Neutrophil (primary cell): ENCODE measurements around the gene BIN1.

Experiments used
- H3K27ac ChIP-seq: fragments of 200-600 bp; sonication (generic); 2 replicates; pipeline ENCODE4 v1.5.1; 2016; ENCODE audit warnings: mild to moderate bottlenecking, moderate library complexity
- H3K27me3 ChIP-seq: fragments of 200-600 bp; sonication (generic); 2 replicates; pipeline ENCODE4 v1.6.0; 2016; ENCODE audit warnings: mild to moderate bottlenecking
- H3K36me3 ChIP-seq: fragments of 200-600 bp; sonication (generic); 2 replicates; pipeline ENCODE4 v1.5.1; 2017
- H3K4me1 ChIP-seq, 2 experiments: fragments of 200-600 bp in 1 of 2; sonication (generic) in 1 of 2; 1 replicate in 1 of 2; 2 replicates in 1 of 2; pipeline versions ENCODE4 v1.5.1 to v1.6.1; 2013 to 2016; ENCODE audit warnings: low read depth in 1 of 2, low read length in 1 of 2, mild to moderate bottlenecking in 1 of 2, moderate library complexity in 1 of 2; ENCODE audit not compliant: control insufficient read depth in 1 of 2, insufficient read depth in 1 of 2
- H3K4me3 ChIP-seq, 2 experiments: fragments of 200-600 bp in 1 of 2; sonication (generic) in 1 of 2; 1 replicate in 1 of 2; 2 replicates in 1 of 2; pipeline ENCODE4 v1.5.1; 2013 to 2016; ENCODE audit warnings: low read depth in 1 of 2, low read length in 1 of 2, mild to moderate bottlenecking in 1 of 2, moderate library complexity in 1 of 2
- H3K9me3 ChIP-seq: fragments of 200-600 bp; sonication (generic); 2 replicates; pipeline ENCODE4 v1.5.1; 2016
- CTCF ChIP-seq: fragments of 200-600 bp; sonication (generic); IDR thresholded peaks from 2 replicates; pipeline ENCODE4 v1.5.1; 2016; ENCODE audit warnings: antibody characterized with exemption

The BIN1 gene

GRCh38 chr2:127143841-127144782, 37.2 kb upstream of the BIN1 start:
- TF ChIP-seq CTCF, result no peak
- Histone ChIP-seq H3K4me3 (no peak overlapping the region), H3K27ac (no peak overlapping the region)

GRCh38 chr2:127142663-127143630, 36.0 kb upstream of the BIN1 start:
- no peak overlapping the region for H3K27ac ChIP-seq
- TF ChIP-seq CTCF, result no peak
- H3K4me1 ChIP-seq, result no peaks in the 10 kb centered on the region

More at GRCh38 chr2:127143841-127144782, 37.2 kb upstream of the BIN1 start:
- Histone ChIP-seq H3K36me3 (no peaks in the 10 kb centered on the region), H3K9me3 (no peaks in the 10 kb centered on the region), H3K27me3 (peaks cover 20% of the 10 kb centered on the region), H3K4me1 (no peaks in the 10 kb centered on the region)

GRCh38 chr2:127140538-127140937, 33.6 kb upstream of the BIN1 start:
- Histone ChIP-seq H3K9me3 (no peaks in the 10 kb centered on the region), H3K4me3 (no peak overlapping the region), H3K27ac (no peak overlapping the region), H3K27me3 (peaks cover 20% of the 10 kb centered on the region), H3K36me3 (no peaks in the 10 kb centered on the region), H3K4me1 (no peaks in the 10 kb centered on the region)
- no peak for TF ChIP-seq CTCF

More at GRCh38 chr2:127142663-127143630, 36.0 kb upstream of the BIN1 start:
- Histone ChIP-seq H3K4me3 (no peak overlapping the region), H3K36me3 (no peaks in the 10 kb centered on the region), H3K9me3 (no peaks in the 10 kb centered on the region), H3K27me3 (peaks cover 20% of the 10 kb centered on the region)

GRCh38 chr2:127139766-127140165, 32.8 kb upstream of the BIN1 start:
- no peak overlapping the region for H3K27ac ChIP-seq
- no peak overlapping the region for H3K4me3 ChIP-seq
- peaks cover 20% of the 10 kb centered on the region for H3K27me3 ChIP-seq
- no peak for TF ChIP-seq CTCF
- H3K9me3 ChIP-seq, result no peaks in the 10 kb centered on the region
- H3K36me3 ChIP-seq, result no peaks in the 10 kb centered on the region
- no peaks in the 10 kb centered on the region for H3K4me1 ChIP-seq

GRCh38 chr2:127138281-127138680, 31.3 kb upstream of the BIN1 start:
- Histone ChIP-seq H3K4me1 (no peaks in the 10 kb centered on the region), H3K27me3 (peaks cover 20% of the 10 kb centered on the region), H3K27ac (no peak overlapping the region), H3K4me3 (no peak overlapping the region), H3K9me3 (no peaks in the 10 kb centered on the region), H3K36me3 (no peaks in the 10 kb centered on the region)
- no peak for TF ChIP-seq CTCF
